ENCODE measurements around the gene CRLF1. TPM values are rescaled to one million over a fixed set of nuclear protein-coding genes. Genes with fewer than 3 reads are reported as not detected.
A peak's percentile ranks its signal among the peaks of the same experiment; 100 is the strongest.

Gene CRLF1
- total RNA-seq, 4 donors from 2014 or later, result 10.9 to 67.4 (median 42.7) TPM

GRCh38 chr19:18607226-18608101 lies 865 bp upstream of the CRLF1 start:
- H3K4me1 ChIP-seq, result peaks cover 0 to 64% (median 42%) of the 10 kb centered on the region in 3 donors
- H3K27ac ChIP-seq, result no peak overlapping the region
- no peak for ATAC-seq
- 0 to 3% methylated on average over 2 to 12 of the region's 68 CpGs for WGBS, 2 donors (ENCODE audit: low coverage in 1 of 2)
- no peaks in the 10 kb centered on the region for H3K9me3 ChIP-seq
- no peaks in the 10 kb centered on the region for H3K36me3 ChIP-seq
- peaks cover 93% of the 10 kb centered on the region for H3K27me3 ChIP-seq
- TF ChIP-seq POLR2AphosphoS5 (IDR thresholded peaks at IDR 0.05) (no peak), POLR2A (IDR thresholded peaks at IDR 0.05) (no peak), CTCF (IDR thresholded peaks at IDR 0.05) (no peak), EP300 (IDR thresholded peaks at IDR 0.05) (no peak)
- peak overlapping the region; percentile 13 to 50 for H3K4me3 ChIP-seq

GRCh38 chr19:18605546-18606280 lies 886 bp downstream of the CRLF1 start:
- H3K27ac ChIP-seq, result no peak overlapping the region
- H3K4me3 ChIP-seq, result peak overlapping the region; percentile 22 to 50
- TF ChIP-seq POLR2AphosphoS5 (IDR thresholded peaks at IDR 0.05) (no peak), CTCF (IDR thresholded peaks at IDR 0.05) (no peak), EP300 (IDR thresholded peaks at IDR 0.05) (no peak), POLR2A (IDR thresholded peaks at IDR 0.05) (no peak)
- peaks cover 90% of the 10 kb centered on the region for H3K27me3 ChIP-seq
- H3K9me3 ChIP-seq, result no peaks in the 10 kb centered on the region
- no peak for ATAC-seq
- H3K36me3 ChIP-seq, result no peaks in the 10 kb centered on the region
- H3K4me1 ChIP-seq, result peaks cover 0 to 47% (median 24%) of the 10 kb centered on the region in 3 donors
- WGBS, 2 donors (ENCODE audit: low coverage in 1 of 2), result no CpG with 5 or more reads among the region's 65 CpGs

GRCh38 chr19:18605196-18605545 lies 1.4 kb downstream of the CRLF1 start:
- WGBS, 2 donors (ENCODE audit: low coverage in 1 of 2), result 32 to 40% methylated on average over 1 to 5 of the region's 17 CpGs
- peak overlapping the region in 1 of 2 donors; percentile 50 for H3K4me3 ChIP-seq
- peaks cover 0 to 43% (median 24%) of the 10 kb centered on the region in 3 donors for H3K4me1 ChIP-seq
- TF ChIP-seq POLR2A (IDR thresholded peaks at IDR 0.05), result no peak
- TF ChIP-seq EP300 (IDR thresholded peaks at IDR 0.05), result no peak
- no peak for TF ChIP-seq POLR2AphosphoS5 (IDR thresholded peaks at IDR 0.05)
- TF ChIP-seq CTCF (IDR thresholded peaks at IDR 0.05), result no peak
- no peaks in the 10 kb centered on the region for H3K36me3 ChIP-seq
- H3K27ac ChIP-seq, result no peak overlapping the region
- peaks cover 90% of the 10 kb centered on the region for H3K27me3 ChIP-seq
- H3K9me3 ChIP-seq, result no peaks in the 10 kb centered on the region
- ATAC-seq, result no peak

GRCh38 chr19:18604820-18605159 lies 1.8 kb downstream of the CRLF1 start:
- ATAC-seq, result no peak

More at GRCh38 chr19:18604820-18605159, 1.8 kb downstream of the CRLF1 start:
- peaks cover 0 to 43% (median 24%) of the 10 kb centered on the region in 3 donors for H3K4me1 ChIP-seq
- H3K27me3 ChIP-seq, result peaks cover 90% of the 10 kb centered on the region
- no peak overlapping the region for H3K27ac ChIP-seq
- peak overlapping the region in 1 of 2 donors; percentile 50 for H3K4me3 ChIP-seq
- no peaks in the 10 kb centered on the region for H3K9me3 ChIP-seq
- 40% methylated on average over 9 of the region's 10 CpGs; no CpG with 5 or more reads in 1 of the 2 donors for WGBS, 2 donors (ENCODE audit: low coverage in 1 of 2)
- TF ChIP-seq CTCF (IDR thresholded peaks at IDR 0.05), result no peak
- H3K36me3 ChIP-seq, result no peaks in the 10 kb centered on the region

All from gastroesophageal sphincter (tissue), 4 donors.